GM19351 (cell line): ENCODE measurements around the gene AUNIP.

Experiments used
- ATAC-seq: cut with Tn5 transposase; IDR thresholded peaks from one replicate; pipeline ENCODE4 v1.9.1; 2021; ENCODE audit warnings: mild to moderate bottlenecking, moderate library complexity; ENCODE audit not compliant: unreplicated experiment

Gene AUNIP

GRCh38 chr1:25889470-25889869 lies 30.2 kb upstream of the AUNIP start:
- ATAC-seq = no peak

- no peak for ATAC-seq
Observed at GRCh38 chr1:25888426-25888987, 29.2 kb upstream of the AUNIP start.

GRCh38 chr1:25885602-25886001 lies 26.3 kb upstream of the AUNIP start:
- no peak for ATAC-seq

- no peak for ATAC-seq
Observed at GRCh38 chr1:25881266-25881665, 22.0 kb upstream of the AUNIP start.

GRCh38 chr1:25880518-25880917 lies 21.3 kb upstream of the AUNIP start:
- no peak for ATAC-seq

GRCh38 chr1:25879675-25880074 lies 20.4 kb upstream of the AUNIP start:
- no peak for ATAC-seq

- no peak for ATAC-seq
Observed at GRCh38 chr1:25878690-25879089, 19.4 kb upstream of the AUNIP start.

- ATAC-seq = no peak
Observed at GRCh38 chr1:25877155-25877554, 17.9 kb upstream of the AUNIP start.

GRCh38 chr1:25876693-25877077 lies 17.4 kb upstream of the AUNIP start:
- no peak for ATAC-seq

- ATAC-seq = no peak
Observed at GRCh38 chr1:25875856-25876692, 16.8 kb upstream of the AUNIP start.

GRCh38 chr1:25875154-25875855 lies 16.0 kb upstream of the AUNIP start, which contains the start of gene PAQR7:
PAQR7 (minus strand) TSS chr1:25875708; CDS start chr1:25863839, 11,869 bp downstream.
- no peak for ATAC-seq

GRCh38 chr1:25874635-25875153 lies 15.4 kb upstream of the AUNIP start:
- ATAC-seq = no peak

GRCh38 chr1:25874209-25874608 lies 15.0 kb upstream of the AUNIP start:
- no peak for ATAC-seq

- ATAC-seq = no peak
Observed at GRCh38 chr1:25873120-25873519, 13.9 kb upstream of the AUNIP start.

- no peak for ATAC-seq
Observed at GRCh38 chr1:25872713-25873112, 13.5 kb upstream of the AUNIP start.

GRCh38 chr1:25871704-25872494 lies 12.6 kb upstream of the AUNIP start:
- ATAC-seq = no peak

- ATAC-seq = no peak
Observed at GRCh38 chr1:25871086-25871703, 11.9 kb upstream of the AUNIP start.

- ATAC-seq = no peak
Observed at GRCh38 chr1:25870614-25871013, 11.4 kb upstream of the AUNIP start.

GRCh38 chr1:25869909-25870606 lies 10.8 kb upstream of the AUNIP start:
- ATAC-seq = no peak
